Measurements from ENCODE around the gene GNAI3. TPM values are rescaled to one million over a fixed set of nuclear protein-coding genes. Genes with fewer than 3 reads are reported as not detected.

The GNAI3 gene
- total and polyA plus RNA-seq, 8 donors: 6.4 to 11.5 (median 10.8) TPM

DNA sequence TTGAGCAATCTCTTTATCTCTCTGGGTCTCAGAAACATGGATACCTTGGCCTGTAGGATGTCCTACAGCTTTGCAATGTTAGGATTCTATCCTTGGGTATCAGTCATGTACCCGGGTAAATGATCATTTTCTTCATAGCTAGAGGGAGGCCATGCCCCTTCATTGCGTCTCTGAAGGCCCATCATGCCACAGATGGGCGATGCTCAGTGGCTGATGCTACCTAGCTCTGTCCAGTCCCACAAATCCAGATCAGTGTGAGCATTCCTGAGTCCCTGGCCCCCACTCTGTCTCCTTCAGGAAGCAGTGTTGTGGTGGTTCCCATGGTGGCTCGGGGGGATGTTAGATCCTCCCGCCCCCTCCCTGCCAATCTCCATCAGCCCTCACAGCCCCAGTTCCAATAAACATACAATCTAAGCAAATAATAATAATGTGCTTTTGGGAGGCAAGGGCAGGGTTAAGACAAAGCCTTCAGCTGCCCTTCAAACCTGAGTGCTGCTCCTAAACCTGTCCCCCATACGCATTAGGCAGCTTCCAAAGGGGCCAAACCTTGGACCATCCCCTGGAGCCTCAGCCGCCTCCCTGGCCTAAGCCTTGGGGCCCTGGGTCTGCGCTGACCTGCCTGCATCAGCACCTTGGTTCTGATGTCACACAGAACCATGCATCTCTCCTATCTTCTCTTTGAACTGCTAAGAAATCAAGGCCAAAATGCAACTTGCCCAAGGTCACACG is 9.4 kb upstream of the GNAI3 start:
- no peaks in the 10 kb centered on the region for H3K4me1 ChIP-seq
- no peak for ATAC-seq
- no peak overlapping the region for H3K27ac ChIP-seq
- TF ChIP-seq, protein P1, sequence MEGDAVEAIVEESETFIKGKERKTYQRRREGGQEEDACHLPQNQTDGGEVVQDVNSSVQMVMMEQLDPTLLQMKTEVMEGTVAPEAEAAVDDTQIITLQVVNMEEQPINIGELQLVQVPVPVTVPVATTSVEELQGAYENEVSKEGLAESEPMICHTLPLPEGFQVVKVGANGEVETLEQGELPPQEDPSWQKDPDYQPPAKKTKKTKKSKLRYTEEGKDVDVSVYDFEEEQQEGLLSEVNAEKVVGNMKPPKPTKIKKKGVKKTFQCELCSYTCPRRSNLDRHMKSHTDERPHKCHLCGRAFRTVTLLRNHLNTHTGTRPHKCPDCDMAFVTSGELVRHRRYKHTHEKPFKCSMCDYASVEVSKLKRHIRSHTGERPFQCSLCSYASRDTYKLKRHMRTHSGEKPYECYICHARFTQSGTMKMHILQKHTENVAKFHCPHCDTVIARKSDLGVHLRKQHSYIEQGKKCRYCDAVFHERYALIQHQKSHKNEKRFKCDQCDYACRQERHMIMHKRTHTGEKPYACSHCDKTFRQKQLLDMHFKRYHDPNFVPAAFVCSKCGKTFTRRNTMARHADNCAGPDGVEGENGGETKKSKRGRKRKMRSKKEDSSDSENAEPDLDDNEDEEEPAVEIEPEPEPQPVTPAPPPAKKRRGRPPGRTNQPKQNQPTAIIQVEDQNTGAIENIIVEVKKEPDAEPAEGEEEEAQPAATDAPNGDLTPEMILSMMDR (IDR thresholded peaks at IDR 0.05): no peak
- no peaks in the 10 kb centered on the region for H3K36me3 ChIP-seq
- intact Hi-C loops (cut with DNase I): loop anchor here in 1 of 2 donors (10.0 kb wide), 1 partner anchor 274 kb away; no protein-coding TSS in a partner anchor
- H3K4me3 ChIP-seq: no peak overlapping the region
- no peaks in the 10 kb centered on the region for H3K9me3 ChIP-seq
- no peaks in the 10 kb centered on the region for H3K27me3 ChIP-seq
- no peak for DNase-seq

DNA sequence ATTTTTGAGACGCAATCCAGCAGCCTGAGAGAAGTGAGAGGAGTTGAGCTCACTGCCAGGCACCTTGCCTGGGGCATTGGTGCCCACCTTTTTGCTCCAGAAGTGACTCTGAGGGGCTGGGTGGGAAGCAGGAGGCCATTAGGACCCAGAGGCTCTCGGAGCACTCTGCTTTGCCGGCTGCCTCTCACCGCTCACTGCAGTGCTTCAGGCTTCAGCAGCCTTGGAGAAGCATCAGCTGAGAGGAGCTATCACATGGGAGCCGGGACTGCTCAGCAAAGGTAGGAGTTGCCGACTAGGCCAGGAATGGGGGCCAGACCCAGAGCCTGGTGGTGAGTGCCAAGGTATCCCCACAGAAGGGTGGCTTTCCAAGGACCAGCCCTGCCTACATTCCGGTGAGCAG is 8.7 kb upstream of the GNAI3 start, which contains the start of gene GPR61:
GPR61 (plus strand) TSS at position 197 of the 400 bp plus-strand sequence. CDS start 3,151 bp downstream, outside the sequence.
- Histone ChIP-seq H3K27ac (no peak within 1 kb of the TSS), H3K27me3 (no peaks in the 10 kb centered on the region), H3K4me3 (no peak within 1 kb of the TSS), H3K36me3 (no peaks in the 10 kb centered on the region), H3K4me1 (no peaks in the 10 kb centered on the region), H3K9me3 (no peaks in the 10 kb centered on the region)
- TF ChIP-seq, protein P1 (IDR thresholded peaks at IDR 0.05): no peak
- DNase-seq (no peak), ATAC-seq (no peak)
- intact Hi-C loops (cut with DNase I): loop anchor here in 1 of 2 donors (10.0 kb wide), 3 partner anchors 235 to 445 kb away; partner anchors contain the start of gene AHCYL1

DNA sequence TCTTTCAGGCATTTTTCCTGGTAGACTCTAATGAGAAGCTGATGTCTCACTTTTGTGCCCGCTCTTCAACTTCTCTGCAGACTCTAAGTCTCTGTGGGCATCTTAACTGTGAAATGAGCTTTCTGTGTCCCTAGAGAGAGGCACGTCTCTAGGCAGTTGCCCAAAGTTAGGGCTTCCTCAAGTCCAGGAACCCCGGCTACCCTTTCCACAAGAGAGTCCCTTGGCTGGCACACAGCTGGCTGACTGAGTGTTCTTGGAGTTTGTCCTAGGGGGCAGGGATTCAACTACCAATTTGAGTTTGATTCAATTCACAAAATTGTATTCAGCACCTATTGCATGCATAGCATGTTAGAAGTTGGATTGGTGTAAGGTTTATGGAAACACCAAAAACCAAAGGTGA is 7.3 kb upstream of the GNAI3 start:
- ATAC-seq: no peak
- H3K4me3 ChIP-seq: no peak overlapping the region
- peaks cover 0 to under 1% of the 10 kb centered on the region in 2 donors for H3K4me1 ChIP-seq
- H3K36me3 ChIP-seq: no peaks in the 10 kb centered on the region
- intact Hi-C loops (cut with DNase I): loop anchor here in 1 of 2 donors (10.0 kb wide), 2 partner anchors 234 to 444 kb away; partner anchors contain the start of gene AHCYL1
- DNase-seq: no peak
- TF ChIP-seq, protein P1 (IDR thresholded peaks at IDR 0.05): no peak
- H3K9me3 ChIP-seq: no peaks in the 10 kb centered on the region
- no peak overlapping the region for H3K27ac ChIP-seq
- H3K27me3 ChIP-seq: no peaks in the 10 kb centered on the region

DNA sequence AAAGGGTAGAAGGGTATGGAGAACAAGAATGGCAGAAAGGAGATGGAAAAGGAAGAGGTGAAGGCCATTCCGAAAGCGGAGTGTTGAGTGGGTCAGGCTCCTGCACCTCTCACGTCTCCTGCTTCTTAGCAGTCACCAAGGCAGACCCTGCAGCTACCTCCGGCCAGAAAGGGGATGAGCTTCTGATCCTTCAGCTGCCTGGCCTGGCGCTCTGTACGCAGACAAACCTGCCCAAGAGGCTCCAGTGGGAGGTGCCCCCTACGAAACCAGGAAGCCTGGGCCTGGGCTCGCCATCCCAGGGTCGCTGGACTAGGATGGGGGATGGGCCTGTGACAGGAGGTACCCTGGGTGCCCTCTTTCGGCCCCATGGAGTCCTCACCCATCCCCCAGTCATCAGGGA is 5.8 kb upstream of the GNAI3 start:
- Histone ChIP-seq H3K4me3 (no peak overlapping the region), H3K36me3 (no peaks in the 10 kb centered on the region), H3K27me3 (no peaks in the 10 kb centered on the region), H3K4me1 (peaks cover 13 to 16% of the 10 kb centered on the region in 2 donors), H3K9me3 (no peaks in the 10 kb centered on the region), H3K27ac (no peak overlapping the region)
- intact Hi-C loops (cut with DNase I): loop anchor here in 1 of 2 donors (10.0 kb wide), 2 partner anchors 232 to 442 kb away; partner anchors contain the start of gene AHCYL1
- TF ChIP-seq, protein P1 (IDR thresholded peaks at IDR 0.05): no peak
- ATAC-seq (no peak), DNase-seq (no peak)

DNA sequence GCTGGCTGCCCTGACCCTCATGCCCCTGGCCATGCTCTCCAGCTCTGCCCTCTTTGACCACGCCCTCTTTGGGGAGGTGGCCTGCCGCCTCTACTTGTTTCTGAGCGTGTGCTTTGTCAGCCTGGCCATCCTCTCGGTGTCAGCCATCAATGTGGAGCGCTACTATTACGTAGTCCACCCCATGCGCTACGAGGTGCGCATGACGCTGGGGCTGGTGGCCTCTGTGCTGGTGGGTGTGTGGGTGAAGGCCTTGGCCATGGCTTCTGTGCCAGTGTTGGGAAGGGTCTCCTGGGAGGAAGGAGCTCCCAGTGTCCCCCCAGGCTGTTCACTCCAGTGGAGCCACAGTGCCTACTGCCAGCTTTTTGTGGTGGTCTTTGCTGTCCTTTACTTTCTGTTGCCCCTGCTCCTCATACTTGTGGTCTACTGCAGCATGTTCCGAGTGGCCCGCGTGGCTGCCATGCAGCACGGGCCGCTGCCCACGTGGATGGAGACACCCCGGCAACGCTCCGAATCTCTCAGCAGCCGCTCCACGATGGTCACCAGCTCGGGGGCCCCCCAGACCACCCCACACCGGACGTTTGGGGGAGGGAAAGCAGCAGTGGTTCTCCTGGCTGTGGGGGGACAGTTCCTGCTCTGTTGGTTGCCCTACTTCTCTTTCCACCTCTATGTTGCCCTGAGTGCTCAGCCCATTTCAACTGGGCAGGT is 5.0 kb upstream of the GNAI3 start:
- DNase-seq: no peak
- TF ChIP-seq, protein P1 (IDR thresholded peaks at IDR 0.05): no peak
- ATAC-seq: no peak
- intact Hi-C loops (cut with DNase I): loop anchor here in 1 of 2 donors (10.0 kb wide), 2 partner anchors 231 to 441 kb away; partner anchors contain the start of gene AHCYL1
- no peaks in the 10 kb centered on the region for H3K9me3 ChIP-seq
- no peaks in the 10 kb centered on the region for H3K27me3 ChIP-seq
- H3K27ac ChIP-seq: no peak overlapping the region
- H3K4me1 ChIP-seq: peaks cover 13 to 17% of the 10 kb centered on the region in 2 donors
- no peaks in the 10 kb centered on the region for H3K36me3 ChIP-seq
- H3K4me3 ChIP-seq: no peak overlapping the region
